HG03469 (cell line): ENCODE results near the gene PKD1.

Source experiments
- ATAC-seq: cut with Tn5 transposase; IDR thresholded peaks from one replicate; pipeline ENCODE4 v1.9.1; 2021; ENCODE audit warnings: mild to moderate bottlenecking, moderate library complexity, moderate number of reproducible peaks; ENCODE audit not compliant: unreplicated experiment

PKD1 gene

GRCh38 chr16:2090777-2091546 is 44.7 kb downstream of the PKD1 start:
- no peak for ATAC-seq

GRCh38 chr16:2090481-2090776 is 45.3 kb downstream of the PKD1 start:
- no peak for ATAC-seq

GRCh38 chr16:2089706-2090480 is 45.8 kb downstream of the PKD1 start:
- ATAC-seq: no peak

GRCh38 chr16:2088759-2089358 is 46.8 kb downstream of the PKD1 start:
- ATAC-seq: no peak

- ATAC-seq: no peak
Measured at GRCh38 chr16:2087748-2088631, 47.7 kb downstream of the PKD1 start.

- no peak for ATAC-seq
Measured at GRCh38 chr16:2086812-2087747, 48.6 kb downstream of the PKD1 start.

- no peak for ATAC-seq
Measured at GRCh38 chr16:2086106-2086742, 49.5 kb downstream of the PKD1 start.

GRCh38 chr16:2085669-2086068 is 50.0 kb downstream of the PKD1 start:
- no peak for ATAC-seq

- ATAC-seq: no peak
Measured at GRCh38 chr16:2084895-2085625, 50.6 kb downstream of the PKD1 start.

- no peak for ATAC-seq
Measured at GRCh38 chr16:2083876-2084780, 51.6 kb downstream of the PKD1 start.

- no peak for ATAC-seq
Measured at GRCh38 chr16:2083409-2083808, 52.3 kb downstream of the PKD1 start.

GRCh38 chr16:2082983-2083364 is 52.7 kb downstream of the PKD1 start:
- no peak for ATAC-seq

- no peak for ATAC-seq
Measured at GRCh38 chr16:2082171-2082982, 53.3 kb downstream of the PKD1 start.

GRCh38 chr16:2081201-2082084 is 54.3 kb downstream of the PKD1 start:
- no peak for ATAC-seq

GRCh38 chr16:2079991-2080390 is 55.7 kb downstream of the PKD1 start:
- no peak for ATAC-seq

- no peak for ATAC-seq
Measured at GRCh38 chr16:2079311-2079800, 56.3 kb downstream of the PKD1 start.
